ENCODE measurements around the gene SZT2.

SZT2 gene

GRCh38 chr1:43444151-43444828, 54.6 kb downstream of the SZT2 start:
- H3K4me1 Mint-ChIP-seq (ENCODE audit: low read depth) = no peaks in the 10 kb centered on the region
- no peak overlapping the region for H3K27ac Mint-ChIP-seq
- H3K27me3 Mint-ChIP-seq = no peaks in the 10 kb centered on the region
- no peaks in the 10 kb centered on the region for H3K9me3 Mint-ChIP-seq
- H3K4me3 Mint-ChIP-seq = no peak overlapping the region
- peak; percentile 12 for DNase-seq
- peaks cover 98% of the 10 kb centered on the region for H3K36me3 Mint-ChIP-seq (ENCODE audit: low read depth)

DNA sequence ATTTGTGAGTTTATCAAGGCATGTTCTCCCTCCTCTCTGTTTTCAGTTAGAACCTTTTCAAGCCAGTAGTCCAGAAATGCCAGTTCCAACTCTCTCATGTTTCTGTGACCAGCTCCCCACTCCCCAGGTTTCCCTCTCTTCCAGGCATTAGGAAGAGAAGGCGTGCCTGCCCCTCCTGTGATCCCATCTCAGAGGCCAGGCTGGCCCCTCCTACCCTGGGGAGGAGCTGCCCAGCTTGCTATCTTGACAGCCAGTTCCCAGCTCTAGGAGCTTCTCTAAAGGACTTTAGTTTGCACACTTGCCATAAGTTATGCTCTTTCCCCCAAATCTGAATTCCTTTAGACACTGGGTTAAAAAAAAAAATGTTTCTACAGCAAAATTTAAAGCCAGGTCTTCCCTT, 55.1 kb downstream of the SZT2 start:
- Mint-ChIP-seq H3K27me3 (no peaks in the 10 kb centered on the region), H3K27ac (no peak overlapping the region), H3K36me3 (ENCODE audit: low read depth) (peaks cover 98% of the 10 kb centered on the region), H3K4me1 (ENCODE audit: low read depth) (no peaks in the 10 kb centered on the region), H3K9me3 (no peaks in the 10 kb centered on the region), H3K4me3 (no peak overlapping the region)
- DNase-seq = no peak

- no peaks in the 10 kb centered on the region for H3K4me1 Mint-ChIP-seq (ENCODE audit: low read depth)
- H3K27ac Mint-ChIP-seq = peak overlapping the region; percentile 20
- no peaks in the 10 kb centered on the region for H3K9me3 Mint-ChIP-seq
- H3K27me3 Mint-ChIP-seq = no peaks in the 10 kb centered on the region
- peaks cover 98% of the 10 kb centered on the region for H3K36me3 Mint-ChIP-seq (ENCODE audit: low read depth)
- no peak for DNase-seq
- H3K4me3 Mint-ChIP-seq = no peak overlapping the region
Measured at GRCh38 chr1:43445606-43446387, 56.1 kb downstream of the SZT2 start.

DNA sequence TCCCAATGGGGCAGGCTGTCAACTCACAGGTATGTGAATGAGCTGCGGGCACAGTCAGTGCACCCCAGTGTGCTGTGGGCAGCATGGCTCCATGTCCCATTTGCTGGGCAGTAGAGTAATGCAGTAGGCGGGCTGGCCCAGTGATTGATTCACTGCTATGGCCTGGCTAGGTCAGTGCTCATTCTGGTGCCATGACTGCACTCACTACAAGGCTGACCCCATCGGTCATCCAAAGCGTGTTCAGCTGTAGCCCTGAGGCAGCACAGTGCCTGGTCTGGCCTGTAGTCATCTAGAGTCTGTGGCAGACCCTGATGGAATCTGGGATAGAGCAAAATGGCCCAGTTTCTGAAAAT, 56.7 kb downstream of the SZT2 start:
- Mint-ChIP-seq H3K36me3 (ENCODE audit: low read depth) (peaks cover 98% of the 10 kb centered on the region), H3K4me1 (ENCODE audit: low read depth) (no peaks in the 10 kb centered on the region), H3K27ac (no peak overlapping the region), H3K4me3 (no peak overlapping the region), H3K9me3 (no peaks in the 10 kb centered on the region), H3K27me3 (no peaks in the 10 kb centered on the region)
- DNase-seq = peak; percentile 19

- DNase-seq = peak; percentile 26
- Mint-ChIP-seq H3K4me3 (no peak overlapping the region), H3K9me3 (no peaks in the 10 kb centered on the region), H3K27me3 (no peaks in the 10 kb centered on the region), H3K36me3 (ENCODE audit: low read depth) (peaks cover 100% of the 10 kb centered on the region), H3K27ac (no peak overlapping the region), H3K4me1 (ENCODE audit: low read depth) (no peaks in the 10 kb centered on the region)
Measured at GRCh38 chr1:43446881-43447835, 57.5 kb downstream of the SZT2 start.

DNA sequence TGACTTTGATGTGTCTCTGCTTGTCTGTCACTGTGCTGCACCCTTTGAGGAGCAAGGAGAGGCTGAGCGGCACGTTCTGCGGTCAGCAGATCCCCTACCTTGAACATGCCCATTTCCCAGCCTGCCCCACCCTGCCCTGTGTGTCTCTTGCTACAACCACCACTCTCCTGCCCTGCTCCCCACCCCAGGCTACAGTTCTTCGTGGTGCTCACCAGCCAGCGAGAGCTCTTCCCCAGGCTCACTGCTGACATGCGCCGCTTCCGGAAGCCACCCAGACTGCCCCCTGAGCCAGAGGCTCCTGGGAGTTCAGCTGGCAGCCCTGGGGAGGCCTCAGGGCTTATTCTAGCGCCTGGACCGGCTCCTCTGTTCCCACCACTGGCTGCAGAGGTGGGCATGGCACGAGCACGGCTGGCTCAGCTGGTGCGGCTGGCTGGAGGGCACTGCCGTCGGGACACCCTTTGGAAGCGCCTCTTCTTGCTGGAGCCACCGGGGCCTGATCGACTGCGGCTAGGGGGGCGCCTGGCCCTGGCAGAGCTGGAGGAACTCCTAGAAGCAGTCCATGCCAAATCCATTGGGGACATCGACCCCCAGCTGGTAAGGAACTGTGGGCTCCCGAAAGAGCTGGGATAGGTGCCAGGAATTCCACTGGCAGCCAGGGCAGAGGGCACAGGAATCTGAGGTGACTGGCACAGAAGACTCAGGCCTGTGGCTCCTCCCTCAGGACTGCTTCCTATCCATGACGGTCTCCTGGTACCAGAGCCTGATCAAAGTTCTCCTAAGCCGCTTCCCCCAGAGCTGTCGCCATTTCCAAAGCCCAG, 58.4 kb downstream of the SZT2 start:
- Mint-ChIP-seq H3K27me3 (no peaks in the 10 kb centered on the region), H3K9me3 (no peaks in the 10 kb centered on the region), H3K4me1 (ENCODE audit: low read depth) (peaks cover 6% of the 10 kb centered on the region), H3K27ac (no peak overlapping the region), H3K36me3 (ENCODE audit: low read depth) (peaks cover 98% of the 10 kb centered on the region), H3K4me3 (no peak overlapping the region)
- peak; percentile 14 for DNase-seq

DNA sequence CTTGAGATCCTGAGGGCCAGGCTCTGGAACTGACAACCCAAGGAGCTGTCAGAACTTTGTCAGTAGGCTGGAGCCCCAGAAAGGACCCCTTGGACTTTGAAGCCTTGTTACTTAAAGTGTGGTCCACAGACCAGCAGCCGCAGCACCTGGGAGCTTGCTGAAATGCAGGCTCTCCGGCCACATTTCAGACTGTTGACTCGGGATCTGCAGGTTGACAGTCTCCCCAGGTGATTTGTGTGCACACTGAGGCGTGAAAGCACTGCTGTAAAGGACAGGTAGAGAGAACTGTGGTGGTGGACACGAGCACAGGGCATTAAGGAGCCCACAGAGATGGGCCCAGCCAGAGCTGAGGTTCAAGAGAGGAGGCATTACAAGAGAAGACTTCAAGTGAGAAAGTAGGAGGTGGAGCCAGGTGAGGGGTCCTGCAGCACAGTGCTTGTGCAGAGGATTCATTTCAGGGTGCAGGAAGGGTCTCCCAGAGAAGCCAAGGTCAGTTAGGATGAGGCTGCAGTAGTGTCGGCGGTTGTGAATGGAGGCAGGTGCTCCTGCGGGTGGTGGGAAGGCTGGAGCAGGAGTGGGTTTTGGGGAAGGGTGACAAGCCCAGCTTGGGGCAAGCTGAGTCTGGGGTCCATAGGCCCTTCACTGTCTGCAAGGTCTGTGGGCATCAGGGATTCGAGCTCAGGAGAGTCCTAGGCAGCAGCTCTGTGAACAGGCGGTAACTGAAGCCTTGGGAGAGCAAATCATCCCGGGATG, 59.4 kb downstream of the SZT2 start:
- DNase-seq = peak; percentile 22
- Mint-ChIP-seq H3K9me3 (no peaks in the 10 kb centered on the region), H3K27me3 (no peaks in the 10 kb centered on the region), H3K4me3 (no peak overlapping the region), H3K4me1 (ENCODE audit: low read depth) (peaks cover 10% of the 10 kb centered on the region), H3K27ac (no peak overlapping the region), H3K36me3 (ENCODE audit: low read depth) (peaks cover 88% of the 10 kb centered on the region)

DNA sequence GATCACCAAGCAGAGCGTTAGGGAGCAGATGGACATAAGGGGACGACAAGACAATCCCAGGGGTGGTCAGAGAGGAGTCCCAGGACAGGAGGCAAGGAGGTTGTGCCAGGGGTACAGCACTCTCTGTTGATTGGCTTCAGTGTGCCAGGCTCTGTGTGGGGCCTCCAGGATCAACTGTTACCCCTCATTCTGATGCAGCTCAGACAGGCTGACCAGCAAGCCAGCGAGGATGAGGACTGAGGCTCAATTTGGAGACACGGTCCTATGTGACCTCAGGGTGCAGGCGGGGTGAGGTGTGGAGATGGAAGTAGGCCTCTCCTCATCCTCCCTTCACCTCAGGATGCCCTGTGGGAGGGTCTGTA, 60.0 kb downstream of the SZT2 start:
- Mint-ChIP-seq H3K4me1 (ENCODE audit: low read depth) (peaks cover 16% of the 10 kb centered on the region), H3K36me3 (ENCODE audit: low read depth) (peaks cover 82% of the 10 kb centered on the region), H3K27ac (peak overlapping the region; percentile 60), H3K27me3 (peaks cover 4% of the 10 kb centered on the region), H3K4me3 (no peak overlapping the region), H3K9me3 (no peaks in the 10 kb centered on the region)
- peak; percentile 26 for DNase-seq

- peak; percentile 26 for DNase-seq
- no peaks in the 10 kb centered on the region for H3K9me3 Mint-ChIP-seq
- no peak overlapping the region for H3K4me3 Mint-ChIP-seq
- peak overlapping the region; percentile 60 for H3K27ac Mint-ChIP-seq
- H3K4me1 Mint-ChIP-seq (ENCODE audit: low read depth) = peaks cover 21% of the 10 kb centered on the region
- peaks cover 75% of the 10 kb centered on the region for H3K36me3 Mint-ChIP-seq (ENCODE audit: low read depth)
- peaks cover 11% of the 10 kb centered on the region for H3K27me3 Mint-ChIP-seq
Measured at GRCh38 chr1:43450251-43450941, 60.7 kb downstream of the SZT2 start.

DNA sequence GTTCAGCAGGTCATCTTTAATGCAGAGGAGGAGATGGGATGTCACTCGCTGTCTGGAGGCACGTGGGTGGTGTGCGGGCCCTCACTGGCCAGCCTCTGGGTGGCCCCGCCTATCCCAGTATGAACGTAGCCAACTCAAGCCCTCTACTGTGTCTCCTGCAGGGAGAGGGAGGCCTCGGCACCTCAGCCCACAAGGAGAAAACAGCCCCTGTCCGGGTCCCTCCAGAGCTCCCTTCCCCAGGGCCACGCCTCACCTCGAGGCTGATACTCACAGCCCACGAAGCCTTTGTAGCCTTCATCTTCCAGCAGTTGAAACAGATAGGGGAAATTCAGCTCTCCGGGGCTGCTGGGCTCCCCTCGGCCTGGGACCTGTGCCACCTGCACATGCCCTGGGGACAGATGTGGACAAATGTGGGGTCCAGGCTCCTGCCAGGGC, 61.5 kb downstream of the SZT2 start:
- Mint-ChIP-seq H3K9me3 (no peaks in the 10 kb centered on the region), H3K4me3 (no peak overlapping the region), H3K36me3 (ENCODE audit: low read depth) (peaks cover 67% of the 10 kb centered on the region), H3K27ac (no peak overlapping the region), H3K4me1 (ENCODE audit: low read depth) (peaks cover 21% of the 10 kb centered on the region), H3K27me3 (peaks cover 17% of the 10 kb centered on the region)
- DNase-seq = no peak

DNA sequence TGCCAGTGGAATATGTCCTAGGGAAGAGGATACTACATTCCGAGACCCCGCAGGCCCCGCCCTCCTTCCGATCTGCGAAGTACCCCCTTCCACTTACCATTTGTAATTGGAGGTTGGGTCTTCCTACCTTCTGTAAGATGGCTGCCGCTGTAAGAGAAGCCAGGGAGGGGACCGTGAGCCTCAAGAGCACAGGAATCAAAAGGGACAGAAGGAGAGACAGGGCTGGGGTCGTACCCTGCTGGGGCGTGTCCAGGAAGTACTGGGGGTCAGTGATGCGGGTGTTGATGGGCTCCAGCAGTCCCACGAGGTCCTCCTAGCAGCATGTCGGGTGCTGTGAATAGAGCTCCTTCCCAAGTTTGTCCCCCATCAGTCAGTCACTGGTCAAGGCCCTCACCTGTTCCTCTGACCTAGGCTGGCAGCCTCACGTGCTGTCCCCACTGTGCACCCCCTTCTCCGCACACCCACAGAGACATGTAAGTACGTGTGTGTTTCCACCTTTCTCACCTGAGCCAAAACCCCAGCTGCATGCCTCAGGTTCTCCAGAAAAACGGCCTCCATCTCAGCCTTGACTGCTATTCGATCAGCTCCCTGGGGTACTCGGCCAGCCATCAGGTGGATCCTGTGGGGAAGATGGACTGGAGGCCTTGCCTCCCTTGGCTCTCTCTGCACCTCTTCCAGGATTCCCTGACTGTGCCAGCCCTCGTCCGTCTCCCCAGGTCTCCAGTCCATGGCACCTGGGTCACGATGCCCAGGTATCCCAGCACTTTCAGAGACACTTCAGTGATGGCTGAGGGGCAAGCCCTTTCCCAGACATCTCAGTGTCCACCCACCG, 62.2 kb downstream of the SZT2 start:
- Mint-ChIP-seq H3K4me3 (no peak overlapping the region), H3K27me3 (peaks cover 22% of the 10 kb centered on the region), H3K27ac (no peak overlapping the region), H3K9me3 (no peaks in the 10 kb centered on the region), H3K4me1 (ENCODE audit: low read depth) (peaks cover 21% of the 10 kb centered on the region), H3K36me3 (ENCODE audit: low read depth) (peaks cover 60% of the 10 kb centered on the region)
- no peak for DNase-seq

DNA sequence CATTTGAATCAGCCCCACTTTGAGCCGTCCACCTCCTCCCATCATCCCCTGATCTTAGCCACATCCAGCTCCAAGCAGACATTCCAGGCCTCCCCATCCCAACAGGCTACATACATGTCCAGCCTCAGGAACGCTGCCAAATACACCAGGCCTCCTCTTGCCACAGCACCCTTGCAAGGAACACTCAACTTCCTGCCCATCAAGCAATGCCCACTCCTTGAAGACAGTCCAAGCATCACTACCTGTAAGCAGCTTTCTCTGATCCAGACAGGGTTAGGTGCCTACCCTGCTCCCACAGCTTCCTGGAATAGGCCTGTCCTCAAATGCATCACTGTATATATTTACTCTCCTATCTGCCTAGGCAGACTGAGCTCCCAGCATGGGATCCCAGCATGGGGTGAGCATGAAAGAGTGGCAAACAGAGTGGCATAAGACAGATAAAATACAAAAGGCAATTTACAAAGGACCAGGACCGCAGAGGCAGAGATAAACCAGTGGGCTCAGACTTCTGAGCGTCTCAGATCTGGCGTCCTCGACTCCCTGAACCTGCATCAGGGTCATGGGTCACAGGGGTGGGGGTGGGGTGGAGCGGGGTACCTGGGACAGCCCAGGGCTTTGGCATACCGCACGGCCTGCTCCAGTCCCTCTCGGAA, 63.2 kb downstream of the SZT2 start:
- peaks cover 21% of the 10 kb centered on the region for H3K4me1 Mint-ChIP-seq (ENCODE audit: low read depth)
- peak; percentile 48 for DNase-seq

More for the DNA sequence above, 63.2 kb downstream of the SZT2 start:
- peaks cover 50% of the 10 kb centered on the region for H3K36me3 Mint-ChIP-seq (ENCODE audit: low read depth)
- peak overlapping the region; percentile 60 for H3K27ac Mint-ChIP-seq
- peak overlapping the region; percentile 63 for H3K4me3 Mint-ChIP-seq
- no peaks in the 10 kb centered on the region for H3K9me3 Mint-ChIP-seq
- H3K27me3 Mint-ChIP-seq = peaks cover 27% of the 10 kb centered on the region

Measured in activated T-cell treated with anti-CD3 and anti-CD28 coated beads, Interleukin-2, amount 50 U/mL, for 24 hours (primary cell).